Endothelial cell of hepatic sinusoid (primary cell): ENCODE measurements around the gene DPP10.
"Not testable (repeated sequence)": the region's sequence is repeated elsewhere in the genome, so short reads cannot be mapped to it uniquely, and the experiment has no call there.

Experiments used
- in situ Hi-C: cut with HindIII; loops from 2 replicates; pipeline ENCODE4 v1.10.0; 2017; ENCODE audit warnings: low sequenced_read_pairs

The DPP10 gene

DNA sequence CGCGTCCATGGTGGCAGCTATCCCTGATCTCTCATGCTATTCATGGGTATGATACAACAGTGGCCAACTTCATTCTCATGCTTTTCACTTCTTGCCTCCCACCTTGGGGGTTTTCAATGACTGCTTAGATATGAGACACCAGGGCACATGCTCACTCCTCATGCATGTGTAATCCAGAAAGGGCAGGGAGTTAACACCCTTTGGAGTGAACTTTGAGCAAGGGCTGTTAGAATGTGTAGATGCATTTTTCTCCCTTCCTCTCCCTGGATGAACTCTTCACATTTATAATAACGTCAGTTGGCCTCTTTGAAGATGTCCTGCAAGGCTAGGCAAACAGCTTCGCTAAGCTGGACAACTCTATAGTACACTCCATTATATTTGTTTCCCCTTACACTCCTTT lies 56.7 kb downstream of the DPP10 start:
- in situ Hi-C loops = no loop called here

DNA sequence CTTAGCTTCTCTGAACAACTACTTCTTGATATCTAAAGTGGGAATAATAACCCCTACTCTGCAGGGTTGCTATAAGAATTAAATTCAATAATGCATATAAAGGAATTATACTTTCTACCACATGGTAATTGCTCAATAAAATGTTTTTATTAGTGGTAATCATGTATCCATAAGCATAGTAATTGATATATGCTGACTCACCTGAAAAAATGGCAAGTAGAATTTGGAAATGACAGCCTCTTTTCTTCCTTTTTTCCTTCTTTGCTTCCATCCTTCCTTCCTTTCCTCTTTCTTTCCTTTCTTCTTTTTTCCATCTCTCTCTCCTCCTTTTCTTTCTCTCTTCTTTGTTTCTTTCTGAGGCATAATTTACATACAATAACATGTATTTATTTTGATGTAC lies 65.3 kb downstream of the DPP10 start:
- in situ Hi-C loops = no loop called here

DNA sequence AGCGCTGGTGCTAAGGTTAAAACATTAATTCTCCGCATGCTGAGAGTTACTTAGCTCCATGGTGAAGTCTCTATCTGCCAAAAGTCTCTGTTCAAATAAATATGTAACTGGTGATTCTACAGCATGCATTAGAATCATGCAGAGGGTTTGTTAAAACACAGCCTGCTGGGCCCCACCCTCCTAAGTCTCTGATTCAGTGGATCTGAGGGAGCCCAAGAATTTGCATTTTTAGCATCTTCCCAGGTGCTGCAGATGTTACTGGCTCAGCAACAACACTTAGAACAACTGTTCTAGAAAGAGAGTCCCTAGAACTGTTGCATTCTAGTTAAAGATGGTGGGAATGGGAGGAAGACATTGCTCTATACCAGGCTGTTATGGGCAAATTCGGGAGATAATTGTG lies 73.4 kb downstream of the DPP10 start:
- in situ Hi-C loops = no loop called here

DNA sequence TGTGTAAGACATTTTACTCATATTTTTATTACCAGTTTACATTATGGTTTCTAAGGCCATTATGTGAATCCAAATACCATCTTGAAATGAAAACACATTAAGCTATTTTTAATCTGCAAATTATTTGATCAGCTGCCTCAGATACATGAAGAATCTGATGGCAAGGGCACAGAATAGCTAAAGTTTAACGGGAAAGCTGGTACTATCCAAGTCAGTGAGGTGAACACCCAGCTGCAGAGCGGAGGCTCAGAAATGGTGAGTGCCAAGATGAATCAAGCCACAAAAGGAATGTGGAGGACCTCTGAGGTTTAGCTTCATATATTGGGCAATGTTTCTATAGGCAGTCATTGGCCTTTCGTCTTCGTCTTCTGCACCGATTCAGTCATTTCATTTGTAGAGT lies 75.1 kb downstream of the DPP10 start:
- in situ Hi-C loops = no loop called here

DNA sequence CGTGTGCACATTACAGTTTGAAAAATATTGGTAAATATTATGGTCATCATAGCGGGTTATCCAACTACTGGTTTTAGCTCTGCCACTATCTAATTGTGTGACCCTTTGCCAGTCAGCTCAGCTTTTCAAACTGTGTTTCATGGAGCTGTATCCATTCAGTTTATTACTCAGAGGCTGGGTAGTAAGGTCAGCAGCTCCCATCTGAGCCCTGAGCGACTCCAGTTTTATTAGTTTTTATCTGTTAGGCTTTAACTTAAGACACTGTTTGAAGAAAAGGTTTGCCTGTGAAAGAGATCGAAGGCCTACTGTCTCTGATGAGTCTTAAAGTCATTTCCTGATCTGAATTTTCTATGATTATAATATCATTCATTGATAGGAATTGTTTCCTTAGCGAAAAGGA lies 76.3 kb downstream of the DPP10 start:
- in situ Hi-C loops = no loop called here

DNA sequence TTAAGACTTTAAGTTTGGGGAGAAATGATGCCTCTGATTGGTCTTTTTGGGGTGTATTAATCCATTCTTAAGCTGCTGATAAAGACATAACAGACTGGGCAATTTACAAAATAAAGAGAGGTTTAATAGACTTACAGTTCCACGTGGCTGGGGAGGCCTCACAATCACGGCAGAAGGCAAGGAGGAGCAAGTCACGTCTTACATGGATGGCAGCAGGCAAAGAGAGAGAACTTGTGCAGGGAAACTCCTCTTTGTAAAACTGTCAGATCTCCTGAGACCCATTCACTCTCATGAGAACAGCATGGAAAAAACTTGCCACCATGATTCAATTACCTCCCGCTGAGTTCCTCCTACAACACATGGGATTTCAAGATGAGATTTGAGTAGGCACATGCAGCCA lies 80.2 kb downstream of the DPP10 start:
- in situ Hi-C loops = not testable (repeated sequence)

DNA sequence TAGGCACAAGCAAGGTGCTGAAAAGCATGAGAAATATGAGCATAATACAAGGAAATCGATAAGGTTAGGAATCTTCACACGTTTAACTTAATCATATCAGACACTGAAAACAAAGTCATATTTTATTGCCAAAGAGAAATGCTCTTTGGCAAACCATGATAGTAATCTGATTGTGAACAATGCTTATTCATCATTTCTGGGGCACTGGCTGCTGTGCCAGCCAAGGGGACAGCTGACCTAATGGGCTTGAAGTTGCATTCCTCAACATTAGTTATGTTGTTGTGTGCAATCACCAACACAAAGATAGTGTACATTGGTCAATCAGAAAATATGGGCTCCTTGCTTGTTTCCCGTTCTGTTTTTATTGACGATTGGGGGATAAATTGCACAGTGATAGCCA lies 83.5 kb downstream of the DPP10 start:
- in situ Hi-C loops = no loop called here

DNA sequence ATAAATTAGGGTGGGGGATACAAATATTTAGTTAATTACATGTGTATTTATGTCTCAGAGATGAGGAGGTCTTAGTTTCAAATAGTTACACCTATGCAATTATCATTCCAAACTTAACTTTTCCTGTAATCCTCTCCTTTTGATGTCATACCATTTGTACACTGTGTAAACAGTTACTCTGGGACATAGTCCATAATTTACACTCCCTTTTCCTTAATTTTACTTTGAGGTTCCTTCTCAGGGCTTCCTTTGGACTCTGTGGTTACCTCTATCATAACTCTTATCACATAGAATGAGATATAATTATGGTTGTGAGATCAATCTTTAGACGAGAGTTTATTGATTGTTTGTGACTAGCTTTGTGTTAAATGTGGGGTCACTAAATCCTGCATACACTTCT lies 84.4 kb downstream of the DPP10 start:
- in situ Hi-C loops = no loop called here

DNA sequence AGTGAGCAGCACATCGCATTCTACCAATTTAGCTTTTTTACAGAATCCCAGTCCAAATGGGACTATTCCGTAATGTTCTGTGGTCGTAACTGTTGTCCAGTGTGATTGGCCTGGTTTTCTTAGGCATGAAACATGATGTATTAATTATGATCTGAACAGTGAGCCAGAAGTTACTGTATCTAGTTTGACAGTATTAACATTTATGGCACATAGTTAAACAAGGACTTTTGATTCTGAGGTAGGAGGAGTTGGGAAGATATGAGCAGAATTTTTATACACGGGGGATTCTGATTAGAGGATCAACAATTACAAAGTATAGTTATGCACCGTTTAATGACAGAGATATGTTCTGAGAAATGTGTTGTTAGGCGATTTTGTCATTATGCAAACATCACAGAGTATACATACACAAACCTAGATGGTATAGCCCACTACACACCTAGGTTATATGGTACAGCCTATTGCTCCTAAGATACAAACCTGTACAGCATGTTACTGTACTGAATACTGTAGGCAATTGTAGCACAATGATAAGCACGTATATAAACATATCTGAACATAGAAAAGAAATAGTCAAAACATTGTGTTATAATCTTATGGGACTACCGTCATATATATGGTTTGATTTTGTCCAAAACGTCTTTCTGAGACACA lies 85.0 kb downstream of the DPP10 start:
- in situ Hi-C loops = no loop called here

DNA sequence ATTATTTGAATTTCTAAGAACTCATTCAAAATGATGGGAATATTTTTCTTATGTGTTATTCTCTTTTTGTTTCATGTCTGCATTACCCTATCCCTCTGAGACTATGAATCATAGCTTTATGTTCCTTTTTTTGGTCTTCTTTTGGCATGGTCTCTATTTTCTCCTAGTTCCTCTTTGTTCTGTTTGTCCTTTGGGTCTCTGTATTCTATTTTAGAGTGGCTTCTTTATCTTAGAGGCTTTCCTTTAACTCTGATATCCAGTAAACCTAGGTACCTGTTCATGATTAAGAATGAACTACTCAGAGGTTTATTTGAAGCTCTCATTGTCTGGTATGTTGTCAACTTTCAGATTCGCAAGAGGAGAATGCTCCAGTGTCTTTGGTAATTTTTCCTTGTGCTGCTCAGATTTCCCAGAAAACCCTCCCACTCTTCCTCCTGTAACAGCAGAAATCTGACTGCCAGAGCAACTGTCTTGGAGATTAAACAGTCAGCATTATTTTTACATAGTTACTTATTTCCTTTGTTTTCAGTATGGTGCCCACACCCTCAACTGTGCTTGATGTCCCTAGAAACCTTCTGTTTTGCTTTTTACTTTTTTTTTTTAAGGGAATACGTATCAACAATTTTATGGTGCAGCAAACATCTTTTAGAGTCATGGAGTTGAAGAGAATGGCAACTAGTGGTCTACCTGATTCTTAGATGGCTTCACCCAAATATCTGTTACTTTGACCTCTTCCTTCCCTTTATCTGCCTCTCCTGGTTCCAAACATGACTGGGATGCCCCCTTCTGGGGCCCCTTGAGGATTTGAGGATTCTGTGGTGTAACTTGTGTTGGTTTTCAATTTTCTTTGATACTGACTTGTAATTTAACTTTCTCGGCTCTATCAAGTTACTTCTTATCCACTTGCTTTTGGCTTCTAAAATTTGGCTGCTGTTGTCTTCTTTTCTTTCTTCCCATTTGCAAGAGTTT lies 92.0 kb downstream of the DPP10 start:
- in situ Hi-C loops = no loop called here

DNA sequence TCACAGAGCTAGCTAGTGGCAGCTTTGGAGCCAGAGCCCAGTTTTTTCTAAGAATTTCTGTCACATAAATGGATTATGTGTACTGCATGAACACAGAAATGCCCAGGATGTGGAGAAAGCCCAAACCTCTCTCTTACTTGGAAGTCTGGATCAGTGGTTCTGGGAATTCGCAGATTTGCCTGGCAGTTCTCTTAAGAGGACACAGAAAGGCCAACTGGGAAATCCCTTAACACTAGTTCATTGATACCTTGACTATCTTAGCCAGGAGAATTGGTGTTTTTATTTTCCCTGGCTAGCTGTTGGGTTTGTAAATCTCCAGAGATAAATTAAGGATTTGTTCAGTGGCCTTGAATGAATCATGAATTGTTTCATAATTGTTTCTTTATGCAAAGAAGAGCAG lies 95.3 kb downstream of the DPP10 start:
- in situ Hi-C loops = no loop called here

DNA sequence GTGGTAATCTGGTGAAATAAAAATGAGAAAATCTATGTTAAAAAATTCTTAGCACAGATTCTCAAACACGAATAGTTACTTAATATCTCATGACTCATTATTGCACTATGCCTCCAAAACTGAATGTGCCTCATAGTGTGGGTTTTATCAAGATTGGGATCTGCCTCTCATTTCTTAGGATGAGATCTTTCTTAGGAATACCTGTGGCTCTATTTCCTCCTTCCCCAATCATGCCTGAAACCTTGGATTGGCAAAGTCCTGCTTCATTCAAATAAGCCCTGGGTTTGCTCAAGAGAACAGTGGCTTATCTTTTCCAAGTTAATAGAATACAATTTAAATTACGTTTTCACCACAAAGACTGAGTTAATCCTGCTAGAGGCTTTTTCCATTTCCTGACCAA lies 100.3 kb downstream of the DPP10 start:
- in situ Hi-C loops = loop anchor here (5.0 kb wide), 1 partner anchor 100 kb away; no protein-coding TSS in a partner anchor

DNA sequence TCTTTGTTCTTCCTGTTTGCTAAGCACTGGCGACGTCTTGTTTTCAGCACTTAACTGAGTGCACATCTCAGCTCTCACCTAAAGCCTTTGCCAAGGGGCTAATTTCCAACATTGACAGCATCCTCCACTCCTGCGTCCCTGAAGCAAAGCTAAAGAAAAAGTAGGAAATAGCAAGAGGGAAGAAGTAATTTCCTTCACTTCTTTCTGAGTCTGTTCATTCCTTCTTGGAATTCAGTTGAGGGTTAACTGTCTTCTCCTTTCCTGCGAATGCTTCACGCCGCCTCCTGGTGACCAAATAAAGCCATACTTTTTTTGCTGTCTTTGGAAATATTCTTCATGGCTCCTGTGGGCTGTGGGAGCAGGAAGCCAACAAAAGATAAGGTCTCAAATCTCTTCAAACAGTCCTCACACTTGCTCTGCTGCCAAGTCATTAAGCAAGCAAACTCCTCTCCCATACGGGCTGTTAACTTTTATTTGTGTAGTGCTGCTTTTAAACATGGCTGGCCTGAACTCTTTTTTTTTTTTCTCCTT lies 100.9 kb downstream of the DPP10 start:
- in situ Hi-C loops = loop anchor here (5.0 kb wide), 1 partner anchor 99 kb away; no protein-coding TSS in a partner anchor

DNA sequence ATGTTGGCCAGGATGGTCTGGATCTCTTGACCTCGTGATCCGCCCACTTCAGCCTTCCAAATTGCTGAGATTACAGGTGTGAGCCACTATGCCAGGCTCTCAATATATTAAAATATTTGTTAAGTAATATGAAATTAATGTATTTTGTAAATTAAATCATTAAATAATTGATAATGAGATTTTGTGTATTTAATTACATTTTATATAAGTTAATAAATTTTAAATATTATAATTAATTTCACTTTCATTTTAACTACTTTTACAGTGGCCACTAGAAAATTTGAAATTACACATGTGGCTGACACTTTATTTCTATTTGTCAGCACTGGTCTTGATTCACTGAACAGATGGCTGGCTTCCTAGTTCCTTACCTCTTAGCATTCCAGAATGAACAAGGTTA lies 102.6 kb downstream of the DPP10 start:
- in situ Hi-C loops = no loop called here

DNA sequence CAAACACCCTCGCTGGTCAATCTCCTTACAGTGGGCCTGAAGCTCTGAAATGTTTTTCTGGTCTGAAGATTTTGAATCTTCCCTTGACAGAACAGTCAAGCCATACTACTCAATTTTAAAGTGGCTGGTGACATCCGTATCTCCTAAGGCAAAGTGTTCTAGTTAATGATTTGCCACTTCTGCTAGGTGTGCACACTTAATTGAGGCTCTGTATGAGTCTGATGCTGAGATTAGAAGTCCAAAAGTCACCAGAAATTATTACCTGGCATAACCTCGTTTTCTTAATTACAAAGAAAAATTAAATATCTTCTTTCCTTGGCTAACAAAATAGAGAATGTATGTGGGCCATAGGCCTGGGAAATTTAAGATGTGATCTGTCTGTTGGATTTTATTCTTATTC lies 104.1 kb downstream of the DPP10 start:
- in situ Hi-C loops = no loop called here

DNA sequence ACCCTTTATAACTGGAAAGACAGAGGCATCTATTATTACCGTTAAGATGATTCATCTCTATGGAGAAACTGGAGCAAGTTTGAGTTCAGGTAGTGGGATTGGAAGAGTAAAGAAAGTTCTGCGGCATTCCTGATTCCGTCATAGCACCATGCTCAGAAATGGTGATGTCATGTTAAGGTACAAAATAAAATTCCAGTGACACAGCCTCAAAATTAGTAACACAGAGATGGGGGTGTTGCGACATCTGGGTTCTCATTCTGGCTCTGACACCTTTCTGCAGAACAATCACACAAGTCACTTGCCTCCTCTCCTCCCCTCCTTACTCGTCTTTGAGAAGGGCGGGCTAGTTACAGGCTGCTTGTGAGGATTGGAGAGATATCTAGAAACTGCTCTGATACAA lies 105.7 kb downstream of the DPP10 start:
- in situ Hi-C loops = no loop called here

DNA sequence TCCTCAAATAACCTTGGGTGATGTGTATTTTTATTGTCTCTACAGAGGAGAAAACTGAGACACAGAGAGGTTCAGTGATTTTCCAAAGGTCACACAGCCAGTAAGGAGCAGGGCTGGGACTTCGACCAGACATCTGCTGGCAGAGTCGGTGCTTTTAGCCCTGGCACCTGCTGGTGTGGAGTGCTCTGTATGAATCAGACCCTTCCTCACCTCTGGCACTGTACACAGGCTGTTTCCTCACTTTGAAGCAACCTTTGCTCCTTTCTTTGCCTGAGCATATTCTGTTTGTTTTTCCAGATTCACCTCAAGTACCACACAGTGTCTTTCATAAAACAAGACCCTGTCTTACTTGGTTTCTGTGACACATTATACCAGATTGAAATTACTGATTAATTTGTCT lies 107.9 kb downstream of the DPP10 start:
- in situ Hi-C loops = no loop called here

DNA sequence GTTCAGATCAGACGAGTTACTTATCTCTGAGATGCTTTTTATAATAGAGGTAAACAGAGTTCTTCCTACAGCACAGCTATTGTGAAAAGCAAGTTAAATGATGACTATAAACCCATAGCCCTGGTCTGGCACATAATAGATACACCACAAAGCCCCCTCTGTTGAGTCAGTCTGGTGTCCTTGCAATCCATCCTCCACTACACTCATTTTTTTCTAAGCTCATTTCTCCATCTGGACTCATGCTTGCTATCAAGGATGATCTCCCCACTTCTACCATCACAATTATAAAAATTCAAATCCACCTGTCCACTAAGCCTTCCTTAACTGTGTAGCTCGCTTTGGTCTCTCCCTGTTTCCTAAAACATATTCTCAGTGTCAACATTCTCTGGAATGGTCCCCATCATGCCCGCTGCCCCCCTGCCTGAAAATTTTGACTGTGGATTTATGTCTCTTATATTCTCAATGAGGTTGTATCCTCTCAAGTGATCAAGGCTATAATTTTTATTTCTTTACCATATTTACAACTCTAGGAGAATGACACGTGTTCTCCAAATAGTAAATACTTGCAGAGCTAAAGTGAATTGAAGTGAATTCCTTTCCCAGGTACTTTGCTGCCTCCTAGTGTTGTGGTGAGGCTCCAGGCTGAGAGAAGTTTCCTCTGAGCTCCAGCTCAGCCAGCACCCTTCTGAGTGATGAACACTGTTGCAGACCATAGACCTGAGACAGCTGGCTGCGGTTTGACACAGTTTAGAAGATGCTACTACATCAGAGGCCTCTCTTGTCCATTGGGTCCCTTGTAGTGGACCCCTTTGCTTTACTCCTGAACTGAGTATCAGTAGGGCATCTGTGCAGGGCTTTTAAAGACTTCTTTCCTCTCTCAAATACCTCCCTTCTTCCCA lies 108.7 kb downstream of the DPP10 start:
- in situ Hi-C loops = no loop called here

DNA sequence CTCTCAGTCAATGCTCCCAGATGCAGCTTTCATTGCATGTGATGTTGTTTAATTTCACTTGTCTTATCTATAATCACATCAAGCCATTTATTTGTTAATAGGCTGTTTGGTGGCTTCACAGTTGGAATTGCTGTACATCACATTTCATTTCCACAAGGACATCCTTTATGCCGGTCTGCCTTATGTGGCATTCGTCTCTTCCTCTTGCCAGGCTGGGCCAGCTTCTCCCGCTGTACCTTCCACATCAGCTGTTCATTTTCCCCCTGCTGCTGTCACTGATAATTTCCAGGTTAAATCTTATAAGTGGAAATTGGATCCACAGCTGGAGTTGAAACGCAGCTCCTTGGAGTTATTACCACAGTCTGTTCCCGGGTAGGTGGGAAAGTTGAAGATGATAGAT lies 110.6 kb downstream of the DPP10 start:
- in situ Hi-C loops = no loop called here

DNA sequence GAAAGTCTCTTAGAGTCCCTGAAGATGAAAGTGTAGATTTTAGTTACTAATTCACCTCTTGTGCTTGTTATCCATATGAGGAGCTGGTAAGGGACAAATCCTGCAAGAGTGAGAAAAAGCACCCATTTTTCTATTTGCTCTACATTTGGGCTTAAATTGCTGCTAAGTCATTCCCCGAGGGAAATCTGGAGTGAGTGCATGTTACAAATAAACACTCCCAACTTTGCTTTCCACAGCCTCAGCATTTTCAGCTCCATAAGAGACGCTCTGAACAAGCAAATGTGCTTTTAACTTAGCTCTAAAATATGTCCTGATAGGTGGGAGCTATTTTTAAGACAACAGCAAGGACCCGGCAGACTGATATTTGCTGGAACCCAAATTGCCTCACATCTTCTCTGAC lies 126.7 kb downstream of the DPP10 start:
- in situ Hi-C loops = no loop called here

DNA sequence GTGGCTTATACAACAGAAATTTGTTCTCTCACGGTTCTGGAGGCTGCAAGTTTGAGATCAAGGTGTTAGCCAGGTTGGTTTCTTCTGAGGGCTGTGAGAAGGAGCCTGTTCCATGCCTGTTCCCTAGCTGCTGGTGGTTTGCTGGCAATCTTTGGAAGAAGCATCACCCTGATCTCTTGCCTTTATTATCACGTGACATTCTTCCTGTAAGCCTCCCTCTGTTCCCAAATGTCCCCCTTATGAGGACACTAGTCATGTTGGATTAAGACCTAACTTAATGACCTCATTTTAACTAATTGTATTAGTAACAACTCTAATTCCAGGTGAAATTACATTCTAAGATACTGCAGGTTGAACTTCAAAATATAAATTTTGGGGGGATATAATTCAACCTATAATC lies 135.2 kb downstream of the DPP10 start:
- in situ Hi-C loops = no loop called here
